Bronchial epithelial cell (primary cell): ENCODE results near the gene M1AP. TPM values are rescaled to one million over a fixed set of nuclear protein-coding genes. Genes with fewer than 3 reads are reported as not detected.

ENCODE experiments used
- DNase-seq: peaks from one replicate; pipeline ENCODE4 v3.0.0-alpha.2; 2010; ENCODE audit warnings: low read depth
- FAIRE-seq: peaks from 2 replicates; lab custom pipeline; 2011; peaks lifted over from hg19 to GRCh38; lab: Jason Lieb, UNC
- H3K27me3 ChIP-seq: 2 replicates; pipeline ENCODE4 v1.5.1; 2011; ENCODE audit warnings: low read length; ENCODE audit not compliant: control insufficient read depth, insufficient read depth
- H3K36me3 ChIP-seq: 2 replicates; pipeline ENCODE4 v1.5.1; 2011; ENCODE audit warnings: low read length; ENCODE audit not compliant: control insufficient read depth, insufficient read depth
- H3K4me3 ChIP-seq: 2 replicates; pipeline ENCODE4 v1.5.1; 2011; ENCODE audit warnings: mild to moderate bottlenecking, low read depth, low read length, control low read depth
- total RNA-seq: library from RNA; depleted of rRNA; stranded (reverse); fragments of >200 nt; gene quantifications from 2 replicates; pipeline ENCODE4 v1.2.1, GENCODE V29; 2014
- TF ChIP-seq, protein P1 (sequence below): IDR thresholded peaks from 2 replicates; pipeline ENCODE4 v1.5.1; 2011; ENCODE audit warnings: mild to moderate bottlenecking, moderate library complexity, low read length, control low read depth, inconsistent platforms; ENCODE audit not compliant: insufficient read depth, severe bottlenecking

Gene M1AP
- total RNA-seq, 1 donor from 2014 or later, result 0.53 TPM

DNA sequence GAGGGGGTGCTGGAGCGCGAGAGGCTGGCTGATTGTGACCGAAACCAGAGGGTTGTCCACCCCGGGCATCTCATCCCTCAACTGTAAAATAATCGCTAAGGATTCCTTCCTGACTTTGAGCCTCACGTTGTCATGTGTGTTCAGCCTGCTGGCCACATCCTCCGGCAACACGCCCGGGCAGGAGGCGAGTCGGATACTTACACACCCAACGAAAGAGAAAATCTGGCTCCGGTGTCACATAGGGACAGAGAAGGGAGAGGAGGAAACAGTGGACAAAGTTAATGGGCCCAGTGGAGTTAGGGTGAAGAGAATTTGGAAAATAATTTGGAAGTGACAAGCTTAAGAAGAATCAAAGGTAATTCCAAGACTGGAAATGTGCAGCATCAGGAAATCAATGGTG lies 131.5 kb downstream of the M1AP start:
- TF ChIP-seq, protein P1, sequence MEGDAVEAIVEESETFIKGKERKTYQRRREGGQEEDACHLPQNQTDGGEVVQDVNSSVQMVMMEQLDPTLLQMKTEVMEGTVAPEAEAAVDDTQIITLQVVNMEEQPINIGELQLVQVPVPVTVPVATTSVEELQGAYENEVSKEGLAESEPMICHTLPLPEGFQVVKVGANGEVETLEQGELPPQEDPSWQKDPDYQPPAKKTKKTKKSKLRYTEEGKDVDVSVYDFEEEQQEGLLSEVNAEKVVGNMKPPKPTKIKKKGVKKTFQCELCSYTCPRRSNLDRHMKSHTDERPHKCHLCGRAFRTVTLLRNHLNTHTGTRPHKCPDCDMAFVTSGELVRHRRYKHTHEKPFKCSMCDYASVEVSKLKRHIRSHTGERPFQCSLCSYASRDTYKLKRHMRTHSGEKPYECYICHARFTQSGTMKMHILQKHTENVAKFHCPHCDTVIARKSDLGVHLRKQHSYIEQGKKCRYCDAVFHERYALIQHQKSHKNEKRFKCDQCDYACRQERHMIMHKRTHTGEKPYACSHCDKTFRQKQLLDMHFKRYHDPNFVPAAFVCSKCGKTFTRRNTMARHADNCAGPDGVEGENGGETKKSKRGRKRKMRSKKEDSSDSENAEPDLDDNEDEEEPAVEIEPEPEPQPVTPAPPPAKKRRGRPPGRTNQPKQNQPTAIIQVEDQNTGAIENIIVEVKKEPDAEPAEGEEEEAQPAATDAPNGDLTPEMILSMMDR, result no peak
- FAIRE-seq, result no peak

DNA sequence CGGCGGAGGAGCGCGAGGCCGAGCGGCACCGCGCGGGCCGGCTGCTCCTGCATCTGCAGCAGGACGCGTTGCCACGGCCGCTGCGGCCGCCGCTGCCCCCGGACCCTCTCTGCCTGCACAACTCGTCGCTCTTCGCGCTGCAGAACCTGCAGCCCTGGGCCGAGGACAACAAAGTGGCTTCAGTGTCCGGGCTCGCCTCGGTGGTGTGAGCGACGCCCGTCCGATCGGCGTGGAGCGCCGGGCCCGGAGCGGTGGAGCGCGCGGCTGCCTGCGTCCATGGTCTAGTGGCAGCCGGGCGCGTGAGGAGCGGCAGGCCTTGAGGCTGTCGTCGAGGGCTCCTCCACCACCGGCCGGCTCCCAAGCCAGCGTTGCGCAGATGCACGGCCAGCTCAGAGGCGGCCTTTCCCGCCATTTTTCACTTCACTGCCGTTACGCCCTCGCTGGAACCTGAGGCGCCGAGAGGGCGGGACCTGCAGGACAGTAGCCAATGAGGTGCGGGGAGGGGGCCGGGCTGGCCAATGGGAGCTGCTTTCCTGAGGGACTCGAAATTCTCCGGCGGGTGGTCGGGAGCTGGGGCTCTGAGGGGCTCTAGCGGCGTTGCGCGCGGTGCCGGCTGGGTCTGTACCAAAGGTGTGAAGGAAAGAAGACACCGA lies 132.0 kb downstream of the M1AP start:
- Histone ChIP-seq H3K4me3 (no peak overlapping the region), H3K27me3 (peaks cover 42% of the 10 kb centered on the region), H3K36me3 (no peaks in the 10 kb centered on the region)
- TF ChIP-seq, protein P1, result no peak
- FAIRE-seq (no peak), DNase-seq (peak; percentile 8)

More for the DNA sequence above, 131.5 kb downstream of the M1AP start:
- no peak for DNase-seq
- no peak overlapping the region for H3K4me3 ChIP-seq
- no peaks in the 10 kb centered on the region for H3K36me3 ChIP-seq
- H3K27me3 ChIP-seq, result peaks cover 36% of the 10 kb centered on the region

DNA sequence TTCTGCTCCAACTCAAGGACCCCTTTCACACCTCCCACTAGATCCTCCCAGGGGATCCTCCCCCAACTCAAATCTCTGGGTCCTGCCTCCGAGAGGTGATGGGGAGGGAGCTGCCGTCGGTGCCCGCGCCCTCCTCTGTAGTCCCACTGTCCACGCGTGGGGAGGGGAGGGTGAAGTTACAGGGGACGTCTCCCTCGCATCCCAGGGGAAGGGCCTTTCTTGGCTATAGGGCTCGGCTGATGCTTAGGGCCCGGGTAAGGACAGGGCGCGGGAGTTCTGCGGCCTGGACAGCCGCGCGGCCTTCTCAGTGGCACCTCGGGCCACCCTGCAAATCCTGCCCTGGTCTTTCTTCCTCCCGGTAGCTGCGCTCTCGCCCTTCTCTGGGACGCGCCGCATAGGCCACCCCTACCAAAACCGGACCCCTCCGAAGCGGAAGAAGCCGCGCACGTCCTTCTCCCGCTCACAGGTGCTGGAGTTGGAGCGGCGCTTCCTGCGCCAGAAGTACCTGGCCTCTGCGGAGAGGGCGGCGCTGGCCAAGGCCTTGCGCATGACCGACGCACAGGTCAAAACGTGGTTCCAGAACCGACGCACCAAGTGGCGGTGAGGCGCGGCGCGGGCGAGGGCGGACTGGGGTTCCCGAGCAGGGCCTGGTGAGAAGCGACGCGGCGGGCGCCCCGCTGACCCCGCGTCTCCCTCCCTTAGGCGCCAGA lies 132.7 kb downstream of the M1AP start:
- peaks cover 44% of the 10 kb centered on the region for H3K27me3 ChIP-seq
- TF ChIP-seq, protein P1, result no peak
- no peaks in the 10 kb centered on the region for H3K36me3 ChIP-seq
- FAIRE-seq (no peak), DNase-seq (no peak)
- H3K4me3 ChIP-seq, result no peak overlapping the region

DNA sequence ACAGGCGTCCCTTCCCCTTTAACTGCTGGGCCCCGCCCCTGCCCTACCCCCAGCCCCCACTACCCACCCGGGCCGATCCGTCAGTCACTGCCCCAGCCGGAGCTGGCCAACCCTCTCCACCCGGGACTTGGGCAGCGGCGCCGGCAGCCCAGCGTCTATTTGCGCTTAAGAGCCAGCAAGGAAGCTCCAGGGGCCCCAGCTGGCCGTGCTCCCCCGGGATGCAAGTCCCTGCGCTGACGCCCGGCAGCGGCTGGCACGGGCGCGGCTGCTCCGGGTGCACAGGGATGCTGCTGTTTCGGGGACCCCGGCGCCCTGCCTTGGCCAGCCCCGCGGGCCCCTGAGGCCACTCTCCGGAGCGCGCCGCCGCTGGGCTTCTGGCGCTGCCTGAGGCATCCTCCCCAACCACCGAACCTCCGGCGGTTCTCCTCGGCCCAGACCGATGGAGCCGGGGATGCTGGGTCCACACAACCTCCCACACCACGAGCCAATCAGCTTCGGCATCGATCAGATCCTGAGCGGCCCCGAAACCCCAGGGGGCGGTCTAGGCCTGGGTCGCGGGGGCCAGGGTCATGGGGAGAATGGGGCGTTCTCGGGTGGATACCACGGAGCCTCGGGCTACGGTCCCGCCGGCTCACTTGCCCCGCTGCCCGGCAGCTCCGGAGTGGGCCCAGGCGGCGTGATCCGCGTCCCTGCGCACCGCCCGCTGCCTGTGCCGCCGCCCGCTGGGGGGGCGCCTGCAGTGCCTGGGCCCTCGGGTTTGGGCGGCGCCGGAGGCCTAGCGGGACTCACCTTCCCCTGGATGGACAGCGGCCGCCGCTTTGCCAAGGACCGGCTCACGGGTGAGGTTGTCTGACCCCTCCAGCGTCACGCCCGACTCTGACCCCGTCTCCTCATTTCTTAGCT lies 133.5 kb downstream of the M1AP start, which contains the start of gene TLX2:
Gene TLX2 (plus strand): TSS at position 83 of the 903 bp plus-strand sequence. CDS start 357 bp downstream, at position 440.
- TF ChIP-seq, protein P1, result no peak
- H3K27me3 ChIP-seq, result peaks cover 44% of the 10 kb centered on the region
- no peak within 1 kb of the TSS for H3K4me3 ChIP-seq
- no peak for FAIRE-seq
- no peaks in the 10 kb centered on the region for H3K36me3 ChIP-seq
- DNase-seq, result no peak

DNA sequence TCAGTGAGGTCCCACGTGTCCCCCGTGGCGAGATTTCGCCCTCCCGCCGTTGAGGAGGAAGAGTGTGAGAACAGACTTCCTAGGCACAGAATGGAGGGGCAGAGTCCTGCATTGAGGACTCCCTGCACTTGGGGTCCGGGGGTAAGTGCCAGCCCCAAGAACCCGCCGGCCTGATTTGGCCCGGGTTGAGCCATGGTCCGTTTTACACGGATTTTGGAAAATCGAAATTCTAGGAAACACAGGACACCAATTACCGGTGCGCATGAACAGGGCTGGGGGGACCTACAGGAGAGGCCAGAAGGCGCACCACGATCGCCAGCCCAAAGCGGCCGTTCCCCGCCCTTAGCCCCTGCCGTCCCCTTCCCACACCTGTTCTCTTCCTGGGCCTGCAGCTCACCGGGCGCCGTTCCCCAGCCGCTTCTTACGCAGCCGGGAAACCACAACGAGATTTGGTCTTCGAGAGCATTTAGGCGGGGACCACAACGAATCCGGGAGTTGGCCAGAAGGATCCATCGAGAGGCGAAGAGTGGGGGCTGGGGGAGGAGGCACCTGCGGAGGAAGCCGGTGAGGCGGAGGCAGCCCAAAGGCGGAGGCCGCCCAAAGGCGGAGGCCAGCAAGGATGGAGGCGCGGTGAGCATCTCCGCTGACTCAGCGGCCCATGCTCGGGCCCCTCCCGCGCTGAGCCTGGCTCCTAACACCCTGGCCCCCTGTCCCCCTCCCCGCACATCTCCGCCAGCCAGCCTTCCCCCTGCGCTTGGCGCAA lies 134.3 kb downstream of the M1AP start:
- TF ChIP-seq, protein P1, result no peak
- no peak overlapping the region for H3K4me3 ChIP-seq
- FAIRE-seq, result no peak
- DNase-seq, result no peak
- H3K36me3 ChIP-seq, result no peaks in the 10 kb centered on the region
- H3K27me3 ChIP-seq, result peaks cover 44% of the 10 kb centered on the region
